Measurements from ENCODE around the gene MANSC1. TPM values are rescaled to one million over a fixed set of nuclear protein-coding genes. Genes with fewer than 3 reads are reported as not detected.
A peak's percentile ranks its signal among the peaks of the same experiment; 100 is the strongest.

MANSC1 gene
- polyA plus RNA-seq, 1 donor (not counting 4 experiments of a cell fraction or from before 2014, with no cell fraction given): 1.6 TPM

GRCh38 chr12:12334367-12335040 is 15.5 kb downstream of the MANSC1 start:
- no peaks in the 10 kb centered on the region for H3K36me3 ChIP-seq (ENCODE audit: control insufficient read depth in 2 of 2, extremely low read depth in 1 of 2, insufficient read depth in 2 of 2, low read length in 2 of 2)
- no peak overlapping the region for H3K4me3 ChIP-seq (ENCODE audit: control insufficient read depth in 2 of 3, extremely low read depth in 1 of 3, insufficient read depth in 2 of 3, low read depth in 1 of 3, low read length in 3 of 3)
- TF ChIP-seq EZH2 (IDR thresholded peaks at IDR 0.05; ENCODE audit: low read length) (no peak), CTCF (optimal IDR thresholded peaks at IDR 0.05 in 1 of 3, IDR thresholded peaks at IDR 0.05 in 1 of 3, conservative IDR thresholded peaks at IDR 0.05 in 1 of 3; ENCODE audit: extremely low read depth in 1 of 3, insufficient read depth in 2 of 3, low read length in 3 of 3) (peak; percentile 82 to 89 (median 86))
- H3K4me1 ChIP-seq (ENCODE audit: control insufficient read depth, extremely low read depth, insufficient read depth, low read length): peaks cover 11% of the 10 kb centered on the region
- no peaks in the 10 kb centered on the region for H3K9me3 ChIP-seq (ENCODE audit: control insufficient read depth, low read depth, low read length)
- H4K20me1 ChIP-seq (ENCODE audit: control insufficient read depth, extremely low read depth, insufficient read depth, low read length): no peaks in the 10 kb centered on the region
- peak overlapping the region; percentile 18 for H3K4me2 ChIP-seq (ENCODE audit: control insufficient read depth, extremely low read depth, insufficient read depth, low read depth, low read length)
- no peak for FAIRE-seq
- H3K27ac ChIP-seq (ENCODE audit: control insufficient read depth, insufficient read depth, low read length): no peak overlapping the region
- H3K79me2 ChIP-seq (ENCODE audit: control insufficient read depth, insufficient read depth, low read length): no peaks in the 10 kb centered on the region
- no peaks in the 10 kb centered on the region for H3K27me3 ChIP-seq (ENCODE audit: control insufficient read depth, extremely low read depth, insufficient read depth, low read length)
- dilution Hi-C loops (cut with MboI; ENCODE audit: extremely low pct_ligation_motif_present, low sequenced_read_pairs): loop anchor here (25.0 kb wide), 1 partner anchor 247 kb away; no protein-coding TSS in a partner anchor
- H2AFZ ChIP-seq (ENCODE audit: control insufficient read depth, low read length): no peak overlapping the region
- no peak for DNase-seq (ENCODE audit: low read depth, low spot score)
- H3K9ac ChIP-seq (ENCODE audit: control insufficient read depth, extremely low read depth, insufficient read depth, low read length): no peak overlapping the region
- H3K9me1 ChIP-seq (ENCODE audit: control insufficient read depth, extremely low read depth, insufficient read depth, low read length): no peaks in the 10 kb centered on the region

GRCh38 chr12:12333407-12334366 is 16.4 kb downstream of the MANSC1 start:
- Histone ChIP-seq H2AFZ (ENCODE audit: control insufficient read depth, low read length) (no peak overlapping the region), H3K9me1 (ENCODE audit: control insufficient read depth, extremely low read depth, insufficient read depth, low read length) (no peaks in the 10 kb centered on the region), H3K36me3 (ENCODE audit: control insufficient read depth in 2 of 2, extremely low read depth in 1 of 2, insufficient read depth in 2 of 2, low read length in 2 of 2) (no peaks in the 10 kb centered on the region), H4K20me1 (ENCODE audit: control insufficient read depth, extremely low read depth, insufficient read depth, low read length) (no peaks in the 10 kb centered on the region), H3K9ac (ENCODE audit: control insufficient read depth, extremely low read depth, insufficient read depth, low read length) (no peak overlapping the region), H3K9me3 (ENCODE audit: control insufficient read depth, low read depth, low read length) (no peaks in the 10 kb centered on the region), H3K79me2 (ENCODE audit: control insufficient read depth, insufficient read depth, low read length) (no peaks in the 10 kb centered on the region), H3K27ac (ENCODE audit: control insufficient read depth, insufficient read depth, low read length) (no peak overlapping the region), H3K27me3 (ENCODE audit: control insufficient read depth, extremely low read depth, insufficient read depth, low read length) (no peaks in the 10 kb centered on the region), H3K4me2 (ENCODE audit: control insufficient read depth, extremely low read depth, insufficient read depth, low read depth, low read length) (no peak overlapping the region), H3K4me1 (ENCODE audit: control insufficient read depth, extremely low read depth, insufficient read depth, low read length) (peaks cover 8% of the 10 kb centered on the region), H3K4me3 (ENCODE audit: control insufficient read depth in 2 of 3, extremely low read depth in 1 of 3, insufficient read depth in 2 of 3, low read depth in 1 of 3, low read length in 3 of 3) (no peak overlapping the region)
- dilution Hi-C loops (cut with MboI; ENCODE audit: extremely low pct_ligation_motif_present, low sequenced_read_pairs): loop anchor here (25.0 kb wide), 1 partner anchor 246 kb away; no protein-coding TSS in a partner anchor
- no peak for DNase-seq (ENCODE audit: low read depth, low spot score)
- no peak for TF ChIP-seq EZH2 (IDR thresholded peaks at IDR 0.05; ENCODE audit: low read length)
- TF ChIP-seq CTCF (optimal IDR thresholded peaks at IDR 0.05 in 1 of 3, IDR thresholded peaks at IDR 0.05 in 1 of 3, conservative IDR thresholded peaks at IDR 0.05 in 1 of 3; ENCODE audit: extremely low read depth in 1 of 3, insufficient read depth in 2 of 3, low read length in 3 of 3): no peak
- no peak for FAIRE-seq
